Stimulated activated CD8-positive, alpha-beta memory T cell treated with anti-CD3 and anti-CD28 coated beads, Interleukin-2, amount 100 ng/mL, for 1 hour (primary cell): Measurements from ENCODE around the gene NSUN6.
"Not testable (repeated sequence)": the region's sequence is repeated elsewhere in the genome, so short reads cannot be mapped to it uniquely, and the experiment has no call there.

Experiments used
- DNase-seq, 2 donors: peaks; one replicate each; pipeline ENCODE4 v3.0.0-alpha.2; 2020; ENCODE audit warnings: low read depth in 2 of 2

The NSUN6 gene

GRCh38 chr10:18610517-18610916, 40.9 kb downstream of the NSUN6 start:
- no peak for DNase-seq

GRCh38 chr10:18608596-18608995, 42.8 kb downstream of the NSUN6 start:
- DNase-seq = no peak

- no peak for DNase-seq
Measured at GRCh38 chr10:18607503-18608378, 43.6 kb downstream of the NSUN6 start.

- no peak for DNase-seq
Measured at GRCh38 chr10:18606051-18606695, 45.2 kb downstream of the NSUN6 start.

- no peak for DNase-seq
Measured at GRCh38 chr10:18601321-18601720, 50.1 kb downstream of the NSUN6 start.

GRCh38 chr10:18599392-18599791, 52.0 kb downstream of the NSUN6 start:
- DNase-seq = no peak

GRCh38 chr10:18594574-18595156, 56.7 kb downstream of the NSUN6 start:
- no peak for DNase-seq

- not testable (repeated sequence) for DNase-seq
Measured at GRCh38 chr10:18591141-18591540, 60.2 kb downstream of the NSUN6 start.

GRCh38 chr10:18586637-18587036, 64.8 kb downstream of the NSUN6 start:
- DNase-seq = not testable (repeated sequence)

- DNase-seq = no peak
Measured at GRCh38 chr10:18583575-18584270, 67.7 kb downstream of the NSUN6 start.

GRCh38 chr10:18582803-18583202, 68.6 kb downstream of the NSUN6 start:
- DNase-seq = no peak

GRCh38 chr10:18577823-18578685, 73.3 kb downstream of the NSUN6 start:
- no peak for DNase-seq

- DNase-seq = no peak
Measured at GRCh38 chr10:18576586-18576985, 74.8 kb downstream of the NSUN6 start.

- DNase-seq = no peak
Measured at GRCh38 chr10:18572959-18573561, 78.3 kb downstream of the NSUN6 start.

- no peak for DNase-seq
Measured at GRCh38 chr10:18571780-18572179, 79.6 kb downstream of the NSUN6 start.

- DNase-seq = no peak
Measured at GRCh38 chr10:18571076-18571475, 80.3 kb downstream of the NSUN6 start.

- DNase-seq = not testable (repeated sequence)
Measured at GRCh38 chr10:18570386-18570785, 81.0 kb downstream of the NSUN6 start.

- no peak for DNase-seq
Measured at GRCh38 chr10:18567343-18567856, 84.0 kb downstream of the NSUN6 start.

- DNase-seq = no peak
Measured at GRCh38 chr10:18566177-18566576, 85.2 kb downstream of the NSUN6 start.

GRCh38 chr10:18565006-18565405, 86.4 kb downstream of the NSUN6 start:
- DNase-seq = no peak
